ENCODE measurements around the gene SOX21.

SOX21 gene

DNA sequence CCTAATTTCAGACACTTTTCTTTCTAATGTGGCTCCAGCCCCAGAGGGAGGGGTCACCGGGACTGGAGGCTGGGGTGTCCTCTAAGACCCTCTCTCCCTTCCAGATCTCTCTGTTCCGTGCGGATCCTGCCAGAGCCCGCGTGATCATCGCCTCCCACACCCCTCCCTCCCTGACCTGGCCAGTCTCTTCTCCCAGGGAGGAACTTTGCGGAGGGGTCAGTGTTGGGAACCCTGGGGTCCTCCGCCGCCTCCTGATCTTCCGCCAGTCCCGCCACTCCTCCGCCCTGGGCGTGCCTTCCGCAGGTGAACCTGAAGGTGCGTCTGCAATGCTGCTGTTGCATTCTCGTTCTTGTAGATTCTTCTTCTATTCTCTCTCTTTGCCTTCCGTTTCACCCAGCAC is 9.1 kb downstream of the SOX21 start:
- TF ChIP-seq, protein P1, sequence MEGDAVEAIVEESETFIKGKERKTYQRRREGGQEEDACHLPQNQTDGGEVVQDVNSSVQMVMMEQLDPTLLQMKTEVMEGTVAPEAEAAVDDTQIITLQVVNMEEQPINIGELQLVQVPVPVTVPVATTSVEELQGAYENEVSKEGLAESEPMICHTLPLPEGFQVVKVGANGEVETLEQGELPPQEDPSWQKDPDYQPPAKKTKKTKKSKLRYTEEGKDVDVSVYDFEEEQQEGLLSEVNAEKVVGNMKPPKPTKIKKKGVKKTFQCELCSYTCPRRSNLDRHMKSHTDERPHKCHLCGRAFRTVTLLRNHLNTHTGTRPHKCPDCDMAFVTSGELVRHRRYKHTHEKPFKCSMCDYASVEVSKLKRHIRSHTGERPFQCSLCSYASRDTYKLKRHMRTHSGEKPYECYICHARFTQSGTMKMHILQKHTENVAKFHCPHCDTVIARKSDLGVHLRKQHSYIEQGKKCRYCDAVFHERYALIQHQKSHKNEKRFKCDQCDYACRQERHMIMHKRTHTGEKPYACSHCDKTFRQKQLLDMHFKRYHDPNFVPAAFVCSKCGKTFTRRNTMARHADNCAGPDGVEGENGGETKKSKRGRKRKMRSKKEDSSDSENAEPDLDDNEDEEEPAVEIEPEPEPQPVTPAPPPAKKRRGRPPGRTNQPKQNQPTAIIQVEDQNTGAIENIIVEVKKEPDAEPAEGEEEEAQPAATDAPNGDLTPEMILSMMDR (conservative IDR thresholded peaks at IDR 0.05) = no peak
- H3K27ac ChIP-seq = no peak overlapping the region

DNA sequence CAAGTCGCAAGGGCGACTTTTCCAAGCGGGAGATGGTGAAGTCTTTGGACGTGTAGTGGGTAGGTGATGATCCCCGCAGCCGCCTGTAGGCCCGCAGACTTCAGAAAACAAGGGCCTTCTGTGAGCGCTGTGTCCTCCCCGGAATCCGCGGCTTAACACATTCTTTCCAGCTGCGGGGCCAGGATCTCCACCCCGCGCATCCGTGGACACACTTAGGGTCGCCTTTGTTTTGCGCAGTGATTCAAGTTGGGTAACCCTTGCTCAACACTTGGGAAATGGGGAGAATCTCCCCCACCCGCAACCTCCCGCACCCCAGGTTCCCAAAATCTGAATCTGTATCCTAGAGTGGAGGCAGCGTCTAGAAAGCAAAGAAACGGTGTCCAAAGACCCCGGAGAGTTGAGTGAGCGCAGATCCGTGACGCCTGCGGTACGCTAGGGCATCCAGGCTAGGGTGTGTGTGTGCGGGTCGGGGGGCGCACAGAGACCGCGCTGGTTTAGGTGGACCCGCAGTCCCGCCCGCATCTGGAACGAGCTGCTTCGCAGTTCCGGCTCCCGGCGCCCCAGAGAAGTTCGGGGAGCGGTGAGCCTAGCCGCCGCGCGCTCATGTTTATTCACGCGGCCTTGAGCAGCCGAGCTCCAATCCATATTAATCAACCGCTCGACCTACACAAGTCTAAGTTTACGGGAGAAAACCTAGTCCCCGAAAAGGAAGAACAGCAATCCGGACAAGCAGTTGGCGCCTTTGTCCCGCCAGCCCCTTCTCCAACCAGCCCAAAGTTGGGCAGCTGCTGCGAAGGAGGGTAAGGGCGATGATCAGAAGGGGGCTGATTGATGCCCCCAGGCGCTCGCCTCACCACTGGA is 9.9 kb downstream of the SOX21 start:
- no peak overlapping the region for H3K27ac ChIP-seq
- TF ChIP-seq, protein P1 (conservative IDR thresholded peaks at IDR 0.05) = no peak

DNA sequence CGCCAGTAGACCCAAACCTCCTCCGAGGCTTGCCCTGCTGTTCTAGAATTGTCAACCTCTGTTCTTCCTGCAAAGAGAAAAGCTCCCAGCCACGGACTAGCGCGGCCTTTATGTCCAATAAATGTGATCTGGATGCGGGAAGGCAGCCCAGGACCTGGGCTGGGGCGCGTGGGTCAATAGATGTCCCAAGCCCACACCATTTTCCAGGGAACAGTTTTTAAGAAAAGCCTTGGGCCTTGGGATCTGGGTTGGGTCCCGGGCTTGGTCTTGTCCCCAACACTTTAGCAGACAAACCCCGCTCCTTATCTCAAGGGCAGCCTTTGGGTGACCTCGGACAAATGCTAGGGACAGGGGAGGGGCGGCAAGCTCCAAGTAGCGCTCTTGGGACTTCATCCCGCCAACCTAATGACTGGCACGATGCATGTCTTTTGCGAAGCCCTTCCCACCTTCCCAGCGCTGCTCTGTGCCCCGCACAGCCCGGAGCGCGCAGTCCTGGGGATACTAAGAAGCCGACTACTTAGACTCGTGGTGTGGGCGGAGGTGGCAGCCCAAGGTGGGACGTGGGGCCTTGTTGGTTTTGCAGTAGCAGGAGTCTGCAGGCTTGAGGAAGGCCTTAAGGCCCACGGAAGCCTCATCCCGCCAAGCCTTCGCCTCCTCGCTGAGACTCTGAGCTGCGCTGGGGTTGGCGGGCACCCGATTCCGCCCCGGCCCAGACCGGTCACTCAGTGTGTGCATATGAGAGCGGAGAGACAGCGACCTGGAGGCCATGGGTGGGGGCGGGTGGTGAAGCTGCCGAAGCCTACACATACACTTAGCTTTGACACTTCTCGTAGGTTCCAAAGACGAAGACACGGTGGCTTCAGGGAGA is 10.8 kb downstream of the SOX21 start:
- TF ChIP-seq, protein P1 (conservative IDR thresholded peaks at IDR 0.05) = no peak
- no peak overlapping the region for H3K27ac ChIP-seq

DNA sequence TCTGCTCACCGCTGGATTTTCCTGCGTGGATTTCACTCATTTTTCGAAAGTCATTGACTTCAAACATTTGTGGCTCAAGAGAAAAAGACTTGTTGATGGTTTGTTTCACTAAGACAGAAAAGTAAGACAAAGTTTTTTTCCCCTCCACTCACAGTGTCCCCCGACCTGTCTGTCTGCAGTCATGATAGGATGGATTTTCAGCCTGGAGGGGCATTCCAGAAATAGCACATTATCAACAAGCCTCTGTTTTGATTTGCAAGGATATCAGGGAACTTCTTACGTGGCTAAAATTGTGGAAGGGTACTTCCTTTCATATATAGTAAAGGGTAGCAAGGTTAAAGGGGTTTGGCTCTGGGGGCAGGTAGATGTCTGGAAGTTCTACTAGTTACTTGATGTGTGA is 11.8 kb downstream of the SOX21 start:
- TF ChIP-seq, protein P1 (conservative IDR thresholded peaks at IDR 0.05) = no peak
- no peak overlapping the region for H3K27ac ChIP-seq

DNA sequence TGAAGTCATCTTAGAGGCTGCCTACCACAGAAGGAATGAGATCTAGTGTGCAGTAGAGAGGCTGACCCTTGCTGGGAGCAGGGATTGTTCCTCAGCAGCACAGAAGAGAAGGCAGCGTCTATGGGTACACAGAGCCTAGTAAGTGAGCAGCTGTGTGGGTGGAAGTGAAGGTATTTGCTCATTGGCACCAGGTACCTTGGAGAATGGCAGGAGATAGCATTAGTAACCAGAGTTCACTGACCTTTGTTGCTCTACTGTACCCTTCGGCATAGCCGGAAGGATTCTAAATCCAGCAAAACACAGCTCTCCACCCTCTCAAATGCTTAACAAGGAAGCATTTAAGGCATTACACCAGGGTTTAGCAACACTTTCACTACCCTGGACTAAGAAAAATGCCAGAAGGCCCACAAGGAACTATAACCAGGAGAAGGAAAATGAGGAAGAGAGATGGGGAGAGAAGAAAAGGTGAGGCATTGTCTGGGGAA is 12.3 kb downstream of the SOX21 start:
- H3K27ac ChIP-seq = no peak overlapping the region
- TF ChIP-seq, protein P1 (conservative IDR thresholded peaks at IDR 0.05) = no peak

DNA sequence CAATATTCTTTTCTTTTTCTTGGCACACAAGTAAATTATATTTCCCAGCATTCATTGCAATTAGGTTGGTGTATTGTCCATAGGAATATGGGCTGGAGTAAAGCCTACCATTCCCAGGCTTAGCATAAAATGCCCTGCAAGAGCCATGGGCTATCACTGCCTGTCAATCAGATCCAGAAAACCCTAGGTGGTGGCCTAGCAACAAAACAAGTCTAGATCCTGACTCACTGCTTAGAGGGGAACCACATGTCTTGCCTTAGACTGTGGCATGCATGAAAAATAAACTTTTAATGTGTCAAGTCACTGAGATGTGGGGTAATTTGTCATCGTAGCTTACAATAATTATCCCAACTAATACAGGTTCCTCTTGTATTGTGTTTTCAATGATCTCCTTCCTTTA is 16.2 kb downstream of the SOX21 start:
- TF ChIP-seq, protein P1 (conservative IDR thresholded peaks at IDR 0.05) = no peak
- no peak overlapping the region for H3K27ac ChIP-seq

DNA sequence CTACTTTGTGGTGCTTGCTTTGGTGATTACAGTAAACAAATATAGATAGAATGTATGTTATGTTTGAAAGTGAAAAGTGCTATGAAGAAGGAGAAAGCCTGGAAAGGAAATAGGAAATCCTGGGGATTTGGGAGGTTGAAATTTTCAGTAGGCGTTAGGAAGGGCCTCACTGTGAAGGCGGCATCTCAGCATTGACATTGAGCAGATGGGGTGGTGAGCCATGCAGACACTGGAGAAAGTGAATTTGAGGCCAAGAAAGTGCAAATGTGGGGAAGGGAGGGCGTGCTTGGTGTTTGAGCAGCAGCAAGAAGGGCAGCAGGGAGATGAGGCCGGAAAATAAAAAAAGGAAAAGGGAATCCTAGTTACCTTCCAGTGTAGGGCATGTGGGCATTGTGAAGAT is 20.3 kb downstream of the SOX21 start:
- no peak overlapping the region for H3K27ac ChIP-seq
- TF ChIP-seq, protein P1 (conservative IDR thresholded peaks at IDR 0.05) = no peak
